WTC11 (cell line): Measurements from ENCODE around the gene ZNF593. TPM values are rescaled to one million over a fixed set of nuclear protein-coding genes. Genes with fewer than 3 reads are reported as not detected.

Source experiments
- ATAC-seq: fragments of 200-7000 bp; cut with Tn5 transposase; 2 replicates; pipeline ENCODE4 v1.10.0; 2021; ENCODE audit warnings: mild to moderate bottlenecking, moderate library complexity
- CTCF ChIA-PET: fragments of 300-600 bp; sonication (Branson Sonifier 250); formaldehyde crosslinking; loops from one replicate; lab custom pipeline; 2021; ENCODE audit warnings: antibody characterized with exemption; lab: Charles Lee
- POLR2A ChIA-PET: fragments of 350-600 bp; sonication (Branson Sonifier 250); formaldehyde crosslinking; loops from one replicate; lab custom pipeline; 2021; ENCODE audit warnings: antibody characterized with exemption; lab: Charles Lee
- DNase-seq: peaks from one replicate; pipeline ENCODE4 v3.0.0; 2021; ENCODE audit warnings: low spot score
- H3K27ac Mint-ChIP-seq: 2 replicates; pipeline ENCODE4 v1.8.0; 2021; ENCODE audit warnings: mixed read lengths
- H3K27me3 Mint-ChIP-seq: 2 replicates; pipeline ENCODE4 v1.8.0; 2021; ENCODE audit warnings: low read depth, mild to moderate bottlenecking, moderate library complexity, mixed read lengths
- H3K36me3 Mint-ChIP-seq: 2 replicates; pipeline ENCODE4 v1.8.0; 2021; ENCODE audit warnings: mixed read lengths
- H3K4me1 Mint-ChIP-seq: 2 replicates; pipeline ENCODE4 v1.8.0; 2022; ENCODE audit warnings: mixed read lengths
- H3K4me3 Mint-ChIP-seq: 2 replicates; pipeline ENCODE4 v1.8.0; 2021; ENCODE audit warnings: mild to moderate bottlenecking, moderate library complexity, mixed read lengths
- H3K9me3 Mint-ChIP-seq: 2 replicates; pipeline ENCODE4 v1.8.0; 2021; ENCODE audit warnings: mixed read lengths
- AR ChIP-seq: fragments of 250-450 bp; sonication (Bioruptor Pico); IDR thresholded peaks from 2 replicates; pipeline ENCODE4 v1.9.0; 2021; ENCODE audit warnings: mild to moderate bottlenecking
- CBFB ChIP-seq: sonication (generic); formaldehyde crosslinking; IDR thresholded peaks from 2 replicates; pipeline ENCODE4 v1.8.1; 2022; ENCODE audit warnings: mild to moderate bottlenecking, low read depth, missing genetic modification reagents
- ELF4 ChIP-seq: sonication (generic); formaldehyde crosslinking; IDR thresholded peaks from 2 replicates; pipeline ENCODE4 v1.8.1; 2022; ENCODE audit warnings: low read depth, mild to moderate bottlenecking, moderate library complexity, missing genetic modification reagents
- FOXJ3 ChIP-seq: sonication (generic); formaldehyde crosslinking; IDR thresholded peaks from 2 replicates; pipeline ENCODE4 v1.9.0; 2021; ENCODE audit warnings: missing genetic modification reagents, mild to moderate bottlenecking, borderline replicate concordance
- FOXK1 ChIP-seq: sonication (generic); formaldehyde crosslinking; IDR thresholded peaks from 2 replicates; pipeline ENCODE4 v1.8.0; 2022; ENCODE audit warnings: mild to moderate bottlenecking, moderate library complexity, missing genetic modification reagents
- GTF2I ChIP-seq: fragments of 250-450 bp; sonication (Bioruptor Pico); conservative IDR thresholded peaks from 2 replicates; pipeline ENCODE4 v1.4.0; 2021; ENCODE audit warnings: mild to moderate bottlenecking
- MXD4 ChIP-seq: fragments of 250-450 bp; sonication (Bioruptor Pico); IDR thresholded peaks from 2 replicates; pipeline ENCODE4 v1.8.0; 2021; ENCODE audit warnings: mild to moderate bottlenecking, moderate library complexity, borderline replicate concordance
- NFATC4 ChIP-seq: fragments of 250-450 bp; sonication (Bioruptor Pico); IDR thresholded peaks from 2 replicates; pipeline ENCODE4 v1.9.0; 2021; ENCODE audit warnings: mild to moderate bottlenecking
- PRRX2 ChIP-seq: fragments of 250-450 bp; sonication (Bioruptor Pico); IDR thresholded peaks from 2 replicates; pipeline ENCODE4 v1.8.0; 2021; ENCODE audit warnings: mild to moderate bottlenecking
- TEAD4 ChIP-seq: sonication (generic); formaldehyde crosslinking; IDR thresholded peaks from 2 replicates; pipeline ENCODE4 v1.8.0; 2022; ENCODE audit warnings: mild to moderate bottlenecking, missing genetic modification reagents
- ZNF138 ChIP-seq: sonication (generic); formaldehyde crosslinking; conservative IDR thresholded peaks from 2 replicates; pipeline ENCODE4 v1.8.1; 2022; ENCODE audit warnings: mild to moderate bottlenecking, moderate library complexity, missing genetic modification reagents
- ZNF219 ChIP-seq: sonication (generic); formaldehyde crosslinking; IDR thresholded peaks from 2 replicates; pipeline ENCODE4 v1.8.0; 2023; ENCODE audit warnings: missing genetic modification reagents, mild to moderate bottlenecking, borderline replicate concordance
- ZNF263 ChIP-seq: sonication (generic); formaldehyde crosslinking; IDR thresholded peaks from 2 replicates; pipeline ENCODE4 v1.8.1; 2022; ENCODE audit warnings: low read depth, mild to moderate bottlenecking, moderate library complexity, missing genetic modification reagents
- ZNF396 ChIP-seq: fragments of 250-450 bp; sonication (Bioruptor Pico); IDR thresholded peaks from 2 replicates; pipeline ENCODE4 v1.8.0; 2021; ENCODE audit warnings: mild to moderate bottlenecking, moderate library complexity, borderline replicate concordance
- total RNA-seq: library from RNA; stranded (reverse); gene quantifications from 3 replicates; pipeline ENCODE4 v1.2.3, GENCODE V29; 2021
- TF ChIP-seq, protein P1 (sequence below): sonication (generic); formaldehyde crosslinking; IDR thresholded peaks from 2 replicates; pipeline ENCODE4 v1.8.1; 2022; ENCODE audit warnings: low read depth, mild to moderate bottlenecking, moderate library complexity, missing genetic modification reagents, borderline replicate concordance
- TF ChIP-seq, protein P2 (sequence below): fragments of 250-450 bp; sonication (Bioruptor Pico); conservative IDR thresholded peaks from 2 replicates; pipeline ENCODE4 v1.9.0; 2021; ENCODE audit warnings: mild to moderate bottlenecking
- TF ChIP-seq, protein P3 (sequence below): fragments of 250-450 bp; sonication (Bioruptor Pico); IDR thresholded peaks from 2 replicates; pipeline ENCODE4 v1.9.0; 2021; ENCODE audit warnings: mild to moderate bottlenecking
- TF ChIP-seq, protein P4 (sequence below): sonication (generic); formaldehyde crosslinking; IDR thresholded peaks from 2 replicates; pipeline ENCODE4 v1.8.0; 2022; ENCODE audit warnings: mild to moderate bottlenecking, missing genetic modification reagents
- TF ChIP-seq, protein P5 (sequence below): sonication (generic); formaldehyde crosslinking; IDR thresholded peaks from 2 replicates; pipeline ENCODE4 v1.8.0; 2022; ENCODE audit warnings: mild to moderate bottlenecking, missing genetic modification reagents
- TF ChIP-seq, protein P6 (sequence below): sonication (generic); formaldehyde crosslinking; conservative IDR thresholded peaks from 2 replicates; pipeline ENCODE4 v1.8.1; 2023; ENCODE audit warnings: mild to moderate bottlenecking, low read depth, missing genetic modification reagents, moderate library complexity

Gene ZNF593
- total RNA-seq, 1 experiment from 2014 or later: 49.1 TPM

GRCh38 chr1:26132834-26133167, 36.9 kb upstream of the ZNF593 start:
- no peak overlapping the region for H3K4me3 Mint-ChIP-seq
- no peaks in the 10 kb centered on the region for H3K36me3 Mint-ChIP-seq
- ATAC-seq: no peak
- no peak for TF ChIP-seq FOXK1
- TF ChIP-seq, all 79 proteins: peak for 0
- ChIA-PET CTCF (interaction anchor here (0.9 to 1.1 kb wide), 2 partner anchors 13 to 97 kb away, joined by 3 to 6 read pairs; no protein-coding TSS in a partner anchor), POLR2A (no interaction called here)
- no peak overlapping the region for H3K27ac Mint-ChIP-seq
- H3K9me3 Mint-ChIP-seq: peaks cover 10% of the 10 kb centered on the region; the same call in 1 of the 2 replicates
- no peaks in the 10 kb centered on the region for H3K27me3 Mint-ChIP-seq
- peaks cover 1% of the 10 kb centered on the region; the same call in 1 of the 2 replicates for H3K4me1 Mint-ChIP-seq
- DNase-seq: no peak

GRCh38 chr1:26134466-26134865, 35.2 kb upstream of the ZNF593 start:
- ATAC-seq (no peak), DNase-seq (no peak)
- ChIA-PET POLR2A (no interaction called here), CTCF (no interaction called here)
- Mint-ChIP-seq H3K9me3 (peaks cover 10% of the 10 kb centered on the region; the same call in 1 of the 2 replicates), H3K36me3 (no peaks in the 10 kb centered on the region), H3K4me1 (peaks cover 3% of the 10 kb centered on the region; the same call in 1 of the 2 replicates), H3K27ac (no peak overlapping the region), H3K27me3 (no peaks in the 10 kb centered on the region), H3K4me3 (no peak overlapping the region)
- TF ChIP-seq, protein P1, sequence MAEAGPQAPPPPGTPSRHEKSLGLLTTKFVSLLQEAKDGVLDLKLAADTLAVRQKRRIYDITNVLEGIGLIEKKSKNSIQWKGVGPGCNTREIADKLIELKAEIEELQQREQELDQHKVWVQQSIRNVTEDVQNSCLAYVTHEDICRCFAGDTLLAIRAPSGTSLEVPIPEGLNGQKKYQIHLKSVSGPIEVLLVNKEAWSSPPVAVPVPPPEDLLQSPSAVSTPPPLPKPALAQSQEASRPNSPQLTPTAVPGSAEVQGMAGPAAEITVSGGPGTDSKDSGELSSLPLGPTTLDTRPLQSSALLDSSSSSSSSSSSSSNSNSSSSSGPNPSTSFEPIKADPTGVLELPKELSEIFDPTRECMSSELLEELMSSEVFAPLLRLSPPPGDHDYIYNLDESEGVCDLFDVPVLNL (CRISPR knock-in tag): no peak
- TF ChIP-seq PRRX2 (no peak), AR (CRISPR knock-in tag) (no peak), GTF2I (no peak), CBFB (no peak), ZNF138 (CRISPR knock-in tag) (no peak), TEAD4 (CRISPR knock-in tag) (no peak), ZNF396 (no peak), ELF4 (CRISPR knock-in tag) (no peak), FOXK1 (no peak), ZNF263 (no peak), ZNF219 (CRISPR knock-in tag) (no peak), MXD4 (CRISPR knock-in tag) (no peak), FOXJ3 (CRISPR knock-in tag) (no peak), NFATC4 (CRISPR knock-in tag) (no peak)
- TF ChIP-seq, protein P2, sequence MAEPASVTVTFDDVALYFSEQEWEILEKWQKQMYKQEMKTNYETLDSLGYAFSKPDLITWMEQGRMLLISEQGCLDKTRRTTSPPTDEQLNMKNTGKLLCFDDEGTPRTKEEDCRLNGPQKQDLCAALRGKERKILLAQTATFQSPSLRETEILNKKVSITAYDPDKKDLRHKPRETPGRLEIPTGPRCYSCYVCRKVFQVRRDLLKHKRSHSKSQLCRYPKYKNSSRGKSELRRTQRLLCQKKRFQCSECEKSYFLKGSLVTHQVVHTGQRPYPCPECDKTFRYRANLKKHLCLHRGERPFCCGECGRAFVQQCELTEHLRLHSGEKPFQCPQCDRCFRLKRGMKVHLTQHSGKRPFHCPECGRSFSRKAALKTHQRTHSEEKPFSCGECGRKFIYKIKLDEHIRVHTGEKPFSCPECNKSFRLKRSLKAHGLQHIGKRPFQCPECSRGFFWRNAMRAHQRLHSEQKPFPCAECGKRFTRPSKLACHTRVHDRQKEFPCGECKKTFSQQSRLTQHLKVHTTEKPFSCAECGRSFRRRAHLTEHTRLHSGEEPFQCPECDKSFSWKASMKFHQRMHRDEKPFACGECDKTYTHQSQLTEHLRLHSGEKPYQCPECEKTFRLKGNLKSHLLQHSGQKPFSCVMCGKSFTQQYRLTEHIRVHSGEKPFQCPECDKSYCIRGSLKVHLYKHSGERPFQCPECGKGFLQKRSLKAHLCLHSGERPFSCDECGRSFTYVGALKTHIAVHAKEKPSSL (CRISPR knock-in tag): no peak
- TF ChIP-seq, protein P3, sequence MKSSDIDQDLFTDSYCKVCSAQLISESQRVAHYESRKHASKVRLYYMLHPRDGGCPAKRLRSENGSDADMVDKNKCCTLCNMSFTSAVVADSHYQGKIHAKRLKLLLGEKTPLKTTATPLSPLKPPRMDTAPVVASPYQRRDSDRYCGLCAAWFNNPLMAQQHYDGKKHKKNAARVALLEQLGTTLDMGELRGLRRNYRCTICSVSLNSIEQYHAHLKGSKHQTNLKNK (CRISPR knock-in tag): no peak
- TF ChIP-seq, protein P4, sequence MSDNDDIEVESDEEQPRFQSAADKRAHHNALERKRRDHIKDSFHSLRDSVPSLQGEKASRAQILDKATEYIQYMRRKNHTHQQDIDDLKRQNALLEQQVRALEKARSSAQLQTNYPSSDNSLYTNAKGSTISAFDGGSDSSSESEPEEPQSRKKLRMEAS (CRISPR knock-in tag): no peak
- TF ChIP-seq, protein P5, sequence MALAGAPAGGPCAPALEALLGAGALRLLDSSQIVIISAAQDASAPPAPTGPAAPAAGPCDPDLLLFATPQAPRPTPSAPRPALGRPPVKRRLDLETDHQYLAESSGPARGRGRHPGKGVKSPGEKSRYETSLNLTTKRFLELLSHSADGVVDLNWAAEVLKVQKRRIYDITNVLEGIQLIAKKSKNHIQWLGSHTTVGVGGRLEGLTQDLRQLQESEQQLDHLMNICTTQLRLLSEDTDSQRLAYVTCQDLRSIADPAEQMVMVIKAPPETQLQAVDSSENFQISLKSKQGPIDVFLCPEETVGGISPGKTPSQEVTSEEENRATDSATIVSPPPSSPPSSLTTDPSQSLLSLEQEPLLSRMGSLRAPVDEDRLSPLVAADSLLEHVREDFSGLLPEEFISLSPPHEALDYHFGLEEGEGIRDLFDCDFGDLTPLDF (CRISPR knock-in tag): no peak
- TF ChIP-seq, protein P6, sequence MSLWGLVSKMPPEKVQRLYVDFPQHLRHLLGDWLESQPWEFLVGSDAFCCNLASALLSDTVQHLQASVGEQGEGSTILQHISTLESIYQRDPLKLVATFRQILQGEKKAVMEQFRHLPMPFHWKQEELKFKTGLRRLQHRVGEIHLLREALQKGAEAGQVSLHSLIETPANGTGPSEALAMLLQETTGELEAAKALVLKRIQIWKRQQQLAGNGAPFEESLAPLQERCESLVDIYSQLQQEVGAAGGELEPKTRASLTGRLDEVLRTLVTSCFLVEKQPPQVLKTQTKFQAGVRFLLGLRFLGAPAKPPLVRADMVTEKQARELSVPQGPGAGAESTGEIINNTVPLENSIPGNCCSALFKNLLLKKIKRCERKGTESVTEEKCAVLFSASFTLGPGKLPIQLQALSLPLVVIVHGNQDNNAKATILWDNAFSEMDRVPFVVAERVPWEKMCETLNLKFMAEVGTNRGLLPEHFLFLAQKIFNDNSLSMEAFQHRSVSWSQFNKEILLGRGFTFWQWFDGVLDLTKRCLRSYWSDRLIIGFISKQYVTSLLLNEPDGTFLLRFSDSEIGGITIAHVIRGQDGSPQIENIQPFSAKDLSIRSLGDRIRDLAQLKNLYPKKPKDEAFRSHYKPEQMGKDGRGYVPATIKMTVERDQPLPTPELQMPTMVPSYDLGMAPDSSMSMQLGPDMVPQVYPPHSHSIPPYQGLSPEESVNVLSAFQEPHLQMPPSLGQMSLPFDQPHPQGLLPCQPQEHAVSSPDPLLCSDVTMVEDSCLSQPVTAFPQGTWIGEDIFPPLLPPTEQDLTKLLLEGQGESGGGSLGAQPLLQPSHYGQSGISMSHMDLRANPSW (CRISPR knock-in tag): no peak
